Epithelial cell of proximal tubule (primary cell): ENCODE data around the gene SSBP2. TPM values are rescaled to one million over a fixed set of nuclear protein-coding genes. Genes with fewer than 3 reads are reported as not detected.
"Not testable (repeated sequence)": the region's sequence is repeated elsewhere in the genome, so short reads cannot be mapped to it uniquely, and the experiment has no call there.

ENCODE experiments used
- DNase-seq: peaks from one replicate; pipeline ENCODE4 v3.0.0-alpha.2; 2011; ENCODE audit warnings: low read depth
- H3K4me3 ChIP-seq: 2 replicates; pipeline ENCODE4 v1.5.1; 2011; ENCODE audit warnings: low read depth, mild to moderate bottlenecking, low read length
- total RNA-seq: library from RNA; depleted of rRNA; stranded (reverse); fragments of >200 nt; gene quantifications from 2 replicates; pipeline ENCODE4 v1.2.3, GENCODE V29; 2015
- TF ChIP-seq, protein P1 (sequence below): conservative IDR thresholded peaks from 2 replicates; pipeline ENCODE4 v1.5.1; 2012; ENCODE audit warnings: low read depth, mild to moderate bottlenecking, low read length

SSBP2 gene
- total RNA-seq, 1 donor from 2014 or later: 3.9 TPM

DNA sequence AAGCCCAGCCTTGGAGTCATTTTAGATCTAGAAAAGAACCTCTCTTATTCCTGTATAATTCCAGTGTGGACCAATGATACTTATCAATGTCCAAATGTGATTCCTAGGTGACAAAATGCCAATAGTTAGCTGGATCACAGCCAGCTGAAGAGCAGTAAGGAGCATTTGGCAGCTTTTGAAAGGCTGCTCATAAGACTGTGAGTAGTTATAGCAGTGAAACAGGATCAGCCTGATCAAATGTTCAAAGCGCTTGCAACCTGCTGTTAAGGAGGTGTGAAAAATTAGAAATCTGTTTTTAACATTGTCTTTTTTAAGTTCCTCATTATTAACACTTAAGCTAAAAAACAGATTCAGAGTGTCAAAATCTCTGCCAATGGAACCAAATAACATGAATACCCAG is 85.1 kb downstream of the SSBP2 start:
- TF ChIP-seq, protein P1, sequence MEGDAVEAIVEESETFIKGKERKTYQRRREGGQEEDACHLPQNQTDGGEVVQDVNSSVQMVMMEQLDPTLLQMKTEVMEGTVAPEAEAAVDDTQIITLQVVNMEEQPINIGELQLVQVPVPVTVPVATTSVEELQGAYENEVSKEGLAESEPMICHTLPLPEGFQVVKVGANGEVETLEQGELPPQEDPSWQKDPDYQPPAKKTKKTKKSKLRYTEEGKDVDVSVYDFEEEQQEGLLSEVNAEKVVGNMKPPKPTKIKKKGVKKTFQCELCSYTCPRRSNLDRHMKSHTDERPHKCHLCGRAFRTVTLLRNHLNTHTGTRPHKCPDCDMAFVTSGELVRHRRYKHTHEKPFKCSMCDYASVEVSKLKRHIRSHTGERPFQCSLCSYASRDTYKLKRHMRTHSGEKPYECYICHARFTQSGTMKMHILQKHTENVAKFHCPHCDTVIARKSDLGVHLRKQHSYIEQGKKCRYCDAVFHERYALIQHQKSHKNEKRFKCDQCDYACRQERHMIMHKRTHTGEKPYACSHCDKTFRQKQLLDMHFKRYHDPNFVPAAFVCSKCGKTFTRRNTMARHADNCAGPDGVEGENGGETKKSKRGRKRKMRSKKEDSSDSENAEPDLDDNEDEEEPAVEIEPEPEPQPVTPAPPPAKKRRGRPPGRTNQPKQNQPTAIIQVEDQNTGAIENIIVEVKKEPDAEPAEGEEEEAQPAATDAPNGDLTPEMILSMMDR: no peak
- H3K4me3 ChIP-seq: no peak overlapping the region
- DNase-seq: no peak

- H3K4me3 ChIP-seq, DNase-seq: not testable (repeated sequence)
Observed at GRCh38 chr5:81660624-81661023, 90.3 kb downstream of the SSBP2 start.

DNA sequence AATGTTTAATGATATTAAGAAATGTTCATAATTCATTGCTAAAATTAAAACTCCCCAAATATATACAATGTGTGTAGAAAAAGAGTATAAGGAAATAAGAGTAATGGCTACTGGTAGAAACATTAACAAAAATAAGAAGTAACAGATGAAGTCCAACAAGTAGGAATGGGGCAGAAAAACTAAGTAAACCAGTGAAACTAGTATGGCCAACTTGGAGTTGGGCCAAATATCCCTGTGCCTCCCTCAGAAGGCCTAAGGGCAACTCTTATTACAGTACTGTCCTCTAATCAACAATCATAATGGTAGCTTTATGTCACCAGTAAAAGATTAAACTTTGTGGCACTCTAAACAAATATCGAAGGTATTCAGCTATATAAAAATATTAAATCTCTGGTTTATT is 93.5 kb downstream of the SSBP2 start:
- H3K4me3 ChIP-seq: no peak overlapping the region
- DNase-seq: no peak
- TF ChIP-seq, protein P1: no peak

DNA sequence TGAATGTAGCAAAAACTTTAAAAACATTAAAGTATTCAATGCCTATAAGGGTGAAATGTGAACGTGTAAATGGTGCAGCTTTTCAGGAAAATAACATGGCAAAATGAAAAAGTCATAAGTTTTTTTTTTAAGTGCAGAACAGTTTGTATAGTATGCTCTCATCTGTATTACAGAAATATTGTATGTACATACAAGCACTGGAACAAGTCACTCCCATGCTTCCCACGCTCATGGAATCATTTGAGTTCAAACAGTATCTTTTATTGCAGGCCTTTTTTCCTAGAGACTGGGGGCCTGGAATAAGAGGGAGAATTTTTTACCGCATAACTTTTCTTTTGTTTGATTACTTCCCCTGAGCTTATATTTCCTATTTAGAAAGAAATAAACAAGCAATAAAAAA is 94.1 kb downstream of the SSBP2 start:
- no peak for DNase-seq
- TF ChIP-seq, protein P1: no peak

GRCh38 chr5:81650987-81651386 is 99.9 kb downstream of the SSBP2 start:
- DNase-seq: no peak
- TF ChIP-seq, protein P1: no peak
- no peak overlapping the region for H3K4me3 ChIP-seq

More for the DNA sequence above, 94.1 kb downstream of the SSBP2 start:
- no peak overlapping the region for H3K4me3 ChIP-seq

GRCh38 chr5:81646469-81646995 is 104.4 kb downstream of the SSBP2 start:
- no peak overlapping the region for H3K4me3 ChIP-seq
- no peak for DNase-seq
- TF ChIP-seq, protein P1: no peak

DNA sequence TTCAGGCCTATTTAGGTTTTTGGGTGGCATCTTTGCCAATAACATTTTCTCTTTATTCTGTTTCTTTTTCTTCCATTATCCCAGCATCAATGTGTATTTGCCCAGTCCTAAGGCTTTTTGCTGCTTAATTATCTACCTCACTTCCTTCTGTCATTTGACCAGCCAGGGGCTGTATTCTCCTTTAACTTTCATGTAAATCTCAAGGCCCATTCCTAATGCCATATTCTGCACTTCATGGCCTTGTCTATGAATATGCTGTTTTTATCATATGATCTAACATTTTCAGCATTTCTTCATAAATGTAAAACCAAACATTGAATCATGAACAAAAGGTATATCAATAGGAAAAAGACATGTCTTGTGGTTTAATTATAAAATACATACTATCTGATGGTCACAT is 108.7 kb downstream of the SSBP2 start:
- TF ChIP-seq, protein P1: no peak
- no peak overlapping the region for H3K4me3 ChIP-seq
- DNase-seq: no peak
